ENCODE measurements around the gene ATP1A4. TPM values are rescaled to one million over a fixed set of nuclear protein-coding genes. Genes with fewer than 3 reads are reported as not detected.

ATP1A4 gene
- not detected in 2 replicates for total RNA-seq

GRCh38 chr1:160151303-160151702 lies at the start of gene ATP1A4:
Gene ATP1A4, plus strand, starts transcription at chr1:160151603. Its CDS starts 438 bp downstream, at chr1:160152041.
- Histone ChIP-seq H3K4me1 (ENCODE audit: insufficient read depth, low read length) (peaks cover 14% of the 10 kb centered on the region), H2AFZ (ENCODE audit: low read length) (no peak within 1 kb of the TSS)

GRCh38 chr1:160101717-160102522 lies 49.5 kb upstream of the ATP1A4 start:
- Histone ChIP-seq H4K20me1 (ENCODE audit: insufficient read depth, low read length) (no peaks in the 10 kb centered on the region), H3K4me3 (ENCODE audit: insufficient read depth, low read length) (no peak overlapping the region), H3K4me2 (ENCODE audit: insufficient read depth, low read length) (no peak overlapping the region), H3K27ac (ENCODE audit: low read depth, low read length) (no peak overlapping the region), H3K9me3 (ENCODE audit: low read depth, low read length) (no peaks in the 10 kb centered on the region), H3K79me2 (ENCODE audit: insufficient read depth, low read length) (no peaks in the 10 kb centered on the region), H3K4me1 (ENCODE audit: insufficient read depth, low read length) (peaks cover 27% of the 10 kb centered on the region), H2AFZ (ENCODE audit: low read length) (no peak overlapping the region), H3K27me3 (ENCODE audit: insufficient read depth, low read length) (no peaks in the 10 kb centered on the region), H3K36me3 (ENCODE audit: insufficient read depth, low read length) (no peaks in the 10 kb centered on the region)
- TF ChIP-seq CTCF (IDR thresholded peaks at IDR 0.05; ENCODE audit: extremely low read depth, low read depth, low read length), result no peak
- DNase-seq (ENCODE audit: insufficient read length, low spot score, missing footprints), result peak; percentile 65

More at GRCh38 chr1:160151303-160151702, at the start of gene ATP1A4:
- Histone ChIP-seq H3K79me2 (ENCODE audit: insufficient read depth, low read length) (no peaks in the 10 kb centered on the region), H3K4me3 (ENCODE audit: insufficient read depth, low read length) (no peak within 1 kb of the TSS), H3K4me2 (ENCODE audit: insufficient read depth, low read length) (no peak within 1 kb of the TSS), H4K20me1 (ENCODE audit: insufficient read depth, low read length) (no peaks in the 10 kb centered on the region), H3K27me3 (ENCODE audit: insufficient read depth, low read length) (peaks cover 2% of the 10 kb centered on the region), H3K36me3 (ENCODE audit: insufficient read depth, low read length) (no peaks in the 10 kb centered on the region), H3K27ac (ENCODE audit: low read depth, low read length) (no peak within 1 kb of the TSS), H3K9me3 (ENCODE audit: low read depth, low read length) (no peaks in the 10 kb centered on the region)
- no peak for DNase-seq (ENCODE audit: insufficient read length, low spot score, missing footprints)
- no peak for TF ChIP-seq CTCF (IDR thresholded peaks at IDR 0.05; ENCODE audit: extremely low read depth, low read depth, low read length)

GRCh38 chr1:160103658-160104408 lies 47.6 kb upstream of the ATP1A4 start:
- Histone ChIP-seq H3K4me1 (ENCODE audit: insufficient read depth, low read length) (peaks cover 18% of the 10 kb centered on the region), H3K36me3 (ENCODE audit: insufficient read depth, low read length) (no peaks in the 10 kb centered on the region), H3K4me2 (ENCODE audit: insufficient read depth, low read length) (no peak overlapping the region), H3K79me2 (ENCODE audit: insufficient read depth, low read length) (no peaks in the 10 kb centered on the region), H3K27ac (ENCODE audit: low read depth, low read length) (no peak overlapping the region), H3K4me3 (ENCODE audit: insufficient read depth, low read length) (no peak overlapping the region), H4K20me1 (ENCODE audit: insufficient read depth, low read length) (no peaks in the 10 kb centered on the region), H2AFZ (ENCODE audit: low read length) (no peak overlapping the region), H3K27me3 (ENCODE audit: insufficient read depth, low read length) (peaks cover 6% of the 10 kb centered on the region), H3K9me3 (ENCODE audit: low read depth, low read length) (no peaks in the 10 kb centered on the region)
- no peak for TF ChIP-seq CTCF (IDR thresholded peaks at IDR 0.05; ENCODE audit: extremely low read depth, low read depth, low read length)
- DNase-seq (ENCODE audit: insufficient read length, low spot score, missing footprints), result peak; percentile 64

- no peak overlapping the region for H3K27ac ChIP-seq (ENCODE audit: low read depth, low read length)
- H3K4me2 ChIP-seq (ENCODE audit: insufficient read depth, low read length), result no peak overlapping the region
- H3K4me1 ChIP-seq (ENCODE audit: insufficient read depth, low read length), result peaks cover 15% of the 10 kb centered on the region
- no peaks in the 10 kb centered on the region for H3K9me3 ChIP-seq (ENCODE audit: low read depth, low read length)
- no peak for TF ChIP-seq CTCF (IDR thresholded peaks at IDR 0.05; ENCODE audit: extremely low read depth, low read depth, low read length)
- DNase-seq (ENCODE audit: insufficient read length, low spot score, missing footprints), result peak; percentile 58
- H3K27me3 ChIP-seq (ENCODE audit: insufficient read depth, low read length), result peaks cover 6% of the 10 kb centered on the region
- H3K4me3 ChIP-seq (ENCODE audit: insufficient read depth, low read length), result no peak overlapping the region
- H3K79me2 ChIP-seq (ENCODE audit: insufficient read depth, low read length), result no peaks in the 10 kb centered on the region
- no peaks in the 10 kb centered on the region for H4K20me1 ChIP-seq (ENCODE audit: insufficient read depth, low read length)
- peak overlapping the region; percentile 54 for H2AFZ ChIP-seq (ENCODE audit: low read length)
- H3K36me3 ChIP-seq (ENCODE audit: insufficient read depth, low read length), result no peaks in the 10 kb centered on the region
Observed at GRCh38 chr1:160104486-160104885, 46.9 kb upstream of the ATP1A4 start.

All from osteoblast (primary cell).